H1 (cell line): ENCODE results near the gene TFEC. TPM values are rescaled to one million over a fixed set of nuclear protein-coding genes. Genes with fewer than 3 reads are reported as not detected.

Experiments
- CTCF ChIA-PET: fragments of 300-600 bp; sonication (Branson Sonifier 250); formaldehyde crosslinking; loops from one replicate; lab custom pipeline; 2021; ENCODE audit not compliant: partially characterized antibody; lab: Charles Lee
- POLR2A ChIA-PET: fragments of 300-600 bp; sonication (Branson Sonifier 250); formaldehyde crosslinking; loops from one replicate; lab custom pipeline; 2021; ENCODE audit warnings: inconsistent platforms; ENCODE audit not compliant: partially characterized antibody; lab: Charles Lee
- DNase-seq, 2 experiments: peaks; one replicate each; pipeline versions ENCODE4 v3.0.0 to v3.0.0-alpha.2; 2010 to 2022; ENCODE audit warnings: low spot score in 2 of 2, low read depth in 1 of 2, mixed read lengths in 1 of 2
- FAIRE-seq: peaks from 2 replicates; lab custom pipeline; 2011; peaks lifted over from hg19 to GRCh38; lab: Jason Lieb, UNC
- H2AFZ ChIP-seq: 2 replicates; pipeline ENCODE4 v1.8.1; 2012; ENCODE audit warnings: low read length, inconsistent platforms
- H2AK5ac ChIP-seq: 2 replicates; pipeline ENCODE4 v1.6.1; 2013; ENCODE audit warnings: low read depth, low read length
- H2BK120ac ChIP-seq: replicated peaks from 2 replicates; pipeline ENCODE3; 2013; ENCODE audit warnings: low read depth, low read length, inconsistent platforms
- H2BK12ac ChIP-seq: 2 replicates; pipeline ENCODE4 v1.6.1; 2013; ENCODE audit warnings: low read depth, low read length
- H2BK15ac ChIP-seq: 2 replicates; pipeline ENCODE4 v1.6.1; 2013; ENCODE audit warnings: low read length
- H2BK20ac ChIP-seq: 2 replicates; pipeline ENCODE4 v1.6.1; 2013; ENCODE audit warnings: low read length
- H2BK5ac ChIP-seq: 2 replicates; pipeline ENCODE4 v1.6.1; 2013; ENCODE audit warnings: low read depth, low read length
- H3K14ac ChIP-seq: 2 replicates; pipeline ENCODE4 v1.6.1; 2013; ENCODE audit warnings: inconsistent platforms; ENCODE audit not compliant: insufficient read length
- H3K18ac ChIP-seq: 2 replicates; pipeline ENCODE4 v1.6.1; 2013; ENCODE audit warnings: low read length; ENCODE audit errors: extremely low read depth
- H3K23ac ChIP-seq: 2 replicates; pipeline ENCODE4 v1.6.1; 2013; ENCODE audit warnings: inconsistent platforms; ENCODE audit not compliant: insufficient read length
- H3K23me2 ChIP-seq: 2 replicates; pipeline ENCODE4 v1.6.1; 2013; ENCODE audit warnings: low read depth, low read length
- H3K27ac ChIP-seq: 2 replicates; pipeline ENCODE4 v1.6.1; 2011; ENCODE audit warnings: low read depth, low read length, inconsistent platforms
- H3K27me3 ChIP-seq, 4 experiments: replicated peaks in 1 of 4; 1 replicate in 1 of 4; 2 replicates in 3 of 4; pipeline versions ENCODE4 v1.6.1 to v1.8.1; 2011 to 2013; ENCODE audit warnings: low read length in 3 of 4, mild to moderate bottlenecking in 3 of 4, inconsistent platforms in 2 of 4, mixed read lengths in 2 of 4, moderate library complexity in 1 of 4; ENCODE audit not compliant: control insufficient read depth in 3 of 4, insufficient read depth in 3 of 4; ENCODE audit errors: extremely low read depth in 1 of 4
- H3K36me3 ChIP-seq, 4 experiments: 2 replicates each; pipeline versions ENCODE4 v1.6.1 to v1.8.1; 2011 to 2013; ENCODE audit warnings: mild to moderate bottlenecking in 4 of 4, low read length in 3 of 4, moderate library complexity in 2 of 4, control low read depth in 1 of 4, inconsistent platforms in 1 of 4; ENCODE audit not compliant: insufficient read depth in 4 of 4, control insufficient read depth in 2 of 4
- H3K4ac ChIP-seq: replicated peaks from 2 replicates; pipeline ENCODE3; 2013; ENCODE audit warnings: low read length, low read depth, mixed read lengths, inconsistent platforms; ENCODE audit not compliant: insufficient read length
- H3K4me1 ChIP-seq, 4 experiments: replicated peaks in 1 of 4; 1 replicate in 1 of 4; 2 replicates in 3 of 4; pipeline versions ENCODE4 v1.6.1 to v1.8.1; 2011 to 2013; ENCODE audit warnings: low read length in 3 of 4, inconsistent platforms in 2 of 4, mixed read lengths in 1 of 4; ENCODE audit not compliant: insufficient read depth in 4 of 4, control insufficient read depth in 3 of 4
- H3K4me2 ChIP-seq, 2 experiments: 2 replicates each; pipeline versions ENCODE4 v1.6.1 to v1.8.1; 2011 to 2013; ENCODE audit warnings: low read depth in 2 of 2, low read length in 2 of 2, control low read depth in 1 of 2, inconsistent platforms in 1 of 2, mild to moderate bottlenecking in 1 of 2; ENCODE audit not compliant: insufficient read depth in 1 of 2
- H3K4me3 ChIP-seq, 4 experiments: fragments of 200-600, 300-600 bp in 1 of 4; sonication (generic), shearing (Covaris generic), sonication (Bioruptor Twin) in 1 of 4; 2 replicates each; pipeline versions ENCODE4 v1.5.1 to v1.8.1; 2011 to 2016; ENCODE audit warnings: low read length in 4 of 4, low read depth in 3 of 4, control low read depth in 2 of 4, inconsistent platforms in 2 of 4, mild to moderate bottlenecking in 2 of 4, mixed read lengths in 1 of 4, moderate library complexity in 1 of 4; ENCODE audit not compliant: insufficient read depth in 2 of 4; ENCODE audit errors: extremely low read depth in 1 of 4
- H3K56ac ChIP-seq: replicated peaks from 2 replicates; pipeline ENCODE3; 2013; ENCODE audit warnings: low read depth, mild to moderate bottlenecking, mixed read lengths, low read length, inconsistent platforms; ENCODE audit not compliant: insufficient read length
- H3K79me1 ChIP-seq: 2 replicates; pipeline ENCODE4 v1.6.1; 2013; ENCODE audit warnings: low read depth, low read length, control low read depth
- H3K79me2 ChIP-seq, 2 experiments: 2 replicates each; pipeline versions ENCODE4 v1.6.1 to v1.8.1; 2012 to 2013; ENCODE audit warnings: low read length in 2 of 2, mild to moderate bottlenecking in 2 of 2, inconsistent platforms in 1 of 2; ENCODE audit not compliant: insufficient read depth in 2 of 2, control insufficient read depth in 1 of 2
- H3K9ac ChIP-seq, 4 experiments: replicated peaks in 1 of 4; 1 replicate in 1 of 4; 2 replicates in 3 of 4; pipeline versions ENCODE4 v1.6.1 to v1.8.1; 2011 to 2013; ENCODE audit warnings: low read depth in 3 of 4, low read length in 3 of 4, control low read depth in 2 of 4, mild to moderate bottlenecking in 2 of 4, moderate library complexity in 2 of 4, inconsistent platforms in 1 of 4; ENCODE audit errors: extremely low read depth in 1 of 4
- H3K9me3 ChIP-seq, 2 experiments: 2 replicates each; pipeline versions ENCODE4 v1.6.1 to v1.8.1; 2012 to 2013; ENCODE audit warnings: mild to moderate bottlenecking in 2 of 2, moderate library complexity in 2 of 2, control low read depth in 1 of 2, inconsistent platforms in 1 of 2, low read depth in 1 of 2, low read length in 1 of 2, mixed read lengths in 1 of 2; ENCODE audit not compliant: insufficient read depth in 2 of 2
- H4K20me1 ChIP-seq, 2 experiments: replicated peaks in 1 of 2; 2 replicates each; pipeline versions ENCODE3 to v1.8.1; 2011 to 2013; ENCODE audit warnings: inconsistent platforms in 2 of 2, low read length in 2 of 2, mild to moderate bottlenecking in 1 of 2; ENCODE audit not compliant: insufficient read depth in 2 of 2, control insufficient read depth in 1 of 2
- H4K5ac ChIP-seq: 2 replicates; pipeline ENCODE4 v1.6.1; 2013; ENCODE audit warnings: low read length, low read depth, mixed read lengths, inconsistent platforms; ENCODE audit not compliant: insufficient read length
- H4K8ac ChIP-seq: 2 replicates; pipeline ENCODE4 v1.8.0; 2013; ENCODE audit warnings: mild to moderate bottlenecking, moderate library complexity, low read length, inconsistent platforms; ENCODE audit not compliant: insufficient read depth; ENCODE audit errors: extremely low read depth
- H4K91ac ChIP-seq: replicated peaks from 2 replicates; pipeline ENCODE3; 2013; ENCODE audit warnings: low read length, mixed read lengths, inconsistent platforms; ENCODE audit not compliant: insufficient read length
- CBX8 ChIP-seq: fragments of 300-800, 300-1000 bp; sonication (generic); IDR thresholded peaks from 2 replicates; pipeline ENCODE4 v1.7.1; 2016; ENCODE audit warnings: low read depth, low read length, borderline replicate concordance
- CEBPB ChIP-seq: IDR thresholded peaks from 2 replicates; pipeline ENCODE4 v1.6.1; 2012; ENCODE audit warnings: low read depth, low read length
- EZH2 ChIP-seq: fragments of 200-600 bp; sonication (generic); IDR thresholded peaks from 2 replicates; pipeline ENCODE4 v1.7.1; 2012; ENCODE audit warnings: low read depth, mild to moderate bottlenecking, moderate library complexity, low read length, inconsistent platforms; ENCODE audit not compliant: severe bottlenecking
- FOSL1 ChIP-seq: IDR thresholded peaks from 2 replicates; pipeline ENCODE4 v1.6.1; 2011; ENCODE audit warnings: mild to moderate bottlenecking, low read depth, low read length, moderate library complexity; ENCODE audit not compliant: insufficient read depth
- JUN ChIP-seq: IDR thresholded peaks from 2 replicates; pipeline ENCODE4 v1.6.1; 2011; ENCODE audit warnings: low read depth, mild to moderate bottlenecking, improper control_type of control experiment, low read length
- JUND ChIP-seq: IDR thresholded peaks from 2 replicates; pipeline ENCODE4 v1.6.1; 2011; ENCODE audit warnings: mild to moderate bottlenecking, improper control_type of control experiment, low read length
- KDM5A ChIP-seq: fragments of 200-600 bp; IDR thresholded peaks from 2 replicates; pipeline ENCODE4 v1.7.1; 2012; ENCODE audit warnings: mild to moderate bottlenecking, low read length, inconsistent platforms, mixed read lengths
- POLR2A ChIP-seq, 2 experiments: IDR thresholded peaks; 1 replicate in 1 of 2; 2 replicates in 1 of 2; pipeline ENCODE4 v1.6.1; 2011; ENCODE audit warnings: low read depth in 2 of 2, low read length in 2 of 2, mild to moderate bottlenecking in 2 of 2; ENCODE audit errors: control extremely low read depth in 1 of 2
- SUZ12 ChIP-seq: fragments of 200-600 bp; sonication (generic); IDR thresholded peaks from 2 replicates; pipeline ENCODE4 v1.6.1; 2012; ENCODE audit warnings: mild to moderate bottlenecking, inconsistent platforms, low read length, moderate library complexity, mixed read lengths
- TBP ChIP-seq: IDR thresholded peaks from 2 replicates; pipeline ENCODE4 v1.6.1; 2011; ENCODE audit warnings: low read depth, low read length, improper control_type of control experiment
- WGBS, 2 experiments: shearing (Covaris generic) in 1 of 2; methylation state at CpG; one replicate each; pipeline versions ENCODE4 v1.1.6 to v1.1.7; 2013 to 2015; ENCODE audit warnings: low lambda C conversion rate in 2 of 2, mixed read lengths in 2 of 2, inconsistent platforms in 1 of 2, low coverage in 1 of 2, missing lambda C conversion rate in 1 of 2; ENCODE audit not compliant: insufficient replicate concordance in 2 of 2, insufficient coverage in 1 of 2, insufficient read length in 1 of 2; ENCODE audit errors: extremely low coverage in 1 of 2, missing lambda C conversion rate in 1 of 2; 5-methylcytosine and 5-hydroxymethylcytosine counted together
- polyA plus RNA-seq, 7 experiments: library from polyadenylated mRNA; depleted of rRNA in 3 of 7; stranded (reverse) in 5 of 7; unstranded in 2 of 7; fragments of >200 nt in 5 of 7; fragments of 200-250 nt in 2 of 7; gene quantifications; 1 replicate in 5 of 7; 2 replicates in 1 of 7; 4 replicates in 1 of 7; pipeline versions ENCODE4 v1.2.1 to v1.2.3, GENCODE V29; 2011 to 2013; ENCODE audit warnings: missing spikeins in 2 of 7, mixed read lengths in 2 of 7
- total RNA-seq: library from RNA; stranded (reverse); fragmentation: NEBNext Ultra II Directional; extraction: Animal tissue kit (Norgen Biotek cat#: 25700); gene quantifications from 2 replicates; pipeline ENCODE4 v1.2.1, GENCODE V29; 2021
- TF ChIP-seq, protein P1 (sequence below): IDR thresholded peaks from 2 replicates; pipeline ENCODE4 v1.6.1; 2011; ENCODE audit warnings: low read length, improper control_type of control experiment

The TFEC gene
- total and polyA plus RNA-seq, 2 of the 8 experiments (the other 6 are each of a cell fraction or from before 2014, with no cell fraction given), result not detected

- H3K23ac ChIP-seq, result no peak overlapping the region
- no peak overlapping the region for H3K9ac ChIP-seq
- H3K4ac ChIP-seq, result no peak overlapping the region
- H4K20me1 ChIP-seq, result no peaks in the 10 kb centered on the region
- no peaks in the 10 kb centered on the region; the same call in 1 of the 2 replicates for H3K23me2 ChIP-seq
- no peak overlapping the region for H3K14ac ChIP-seq
- no peak overlapping the region for H2BK5ac ChIP-seq
- ChIA-PET POLR2A (no interaction called here), CTCF (no interaction called here)
- H3K4me3 ChIP-seq, result no peak overlapping the region
- H2AFZ ChIP-seq, result peak overlapping the region; percentile 48
- 88% methylated on average over 4 of the region's 4 CpGs; no CpG with 5 or more reads in 1 of the 2 experiments for WGBS, 2 experiments
- H2BK15ac ChIP-seq, result no peak overlapping the region
- no peak overlapping the region for H3K56ac ChIP-seq
- no peak overlapping the region for H4K8ac ChIP-seq
- no peak overlapping the region for H2BK12ac ChIP-seq
- TF ChIP-seq CEBPB (no peak), POLR2A (IDR thresholded peaks at IDR 0.05; ENCODE audit: control extremely low read depth in 1 of 2, low read depth in 2 of 2, low read length in 2 of 2) (no peak), SUZ12 (no peak), CBX8 (no peak), KDM5A (no peak), JUND (no peak), JUN (no peak), EZH2 (no peak), FOSL1 (no peak), TBP (no peak)
- TF ChIP-seq, protein P1, sequence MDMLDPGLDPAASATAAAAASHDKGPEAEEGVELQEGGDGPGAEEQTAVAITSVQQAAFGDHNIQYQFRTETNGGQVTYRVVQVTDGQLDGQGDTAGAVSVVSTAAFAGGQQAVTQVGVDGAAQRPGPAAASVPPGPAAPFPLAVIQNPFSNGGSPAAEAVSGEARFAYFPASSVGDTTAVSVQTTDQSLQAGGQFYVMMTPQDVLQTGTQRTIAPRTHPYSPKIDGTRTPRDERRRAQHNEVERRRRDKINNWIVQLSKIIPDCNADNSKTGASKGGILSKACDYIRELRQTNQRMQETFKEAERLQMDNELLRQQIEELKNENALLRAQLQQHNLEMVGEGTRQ, result no peak
- no peak overlapping the region for H4K5ac ChIP-seq
- H3K36me3 ChIP-seq, result no peaks in the 10 kb centered on the region
- no peaks in the 10 kb centered on the region for H3K27me3 ChIP-seq
- no peak for DNase-seq
- no peak overlapping the region for H2BK20ac ChIP-seq
- no peak overlapping the region for H4K91ac ChIP-seq
- H3K9me3 ChIP-seq, result 0 out of 4 replicates have a peak, but pooled peaks cover 0 to 5% of the 10 kb centered on the region in 2 experiments
- FAIRE-seq, result no peak
- H2AK5ac ChIP-seq, result no peak overlapping the region
- H3K4me1 ChIP-seq, result no peaks in the 10 kb centered on the region
- no peak overlapping the region for H2BK120ac ChIP-seq
- no peaks in the 10 kb centered on the region for H3K79me1 ChIP-seq
- H3K27ac ChIP-seq, result no peak overlapping the region
- no peak overlapping the region for H3K4me2 ChIP-seq
- H3K18ac ChIP-seq, result no peak overlapping the region
- H3K79me2 ChIP-seq, result no peaks in the 10 kb centered on the region
Measured at GRCh38 chr7:116041615-116042014, 11.1 kb upstream of the TFEC start.
